ENCODE measurements around the gene SSH2. TPM values are rescaled to one million over a fixed set of nuclear protein-coding genes. Genes with fewer than 3 reads are reported as not detected.

SSH2 gene
- total and polyA plus RNA-seq, 4 donors: 7.5 to 14.1 (median 11.2) TPM

GRCh38 chr17:29589524-29590410 lies 340.3 kb downstream of the SSH2 start, which contains the start of gene GIT1:
Gene GIT1 (minus strand): TSS chr17:29589648. CDS start chr17:29589378, 270 bp downstream.
- Histone ChIP-seq H3K27me3 (ENCODE audit: control insufficient read depth in 4 of 4, insufficient read depth in 4 of 4, low read length in 3 of 4) (no peaks in the 10 kb centered on the region), H3K9me3 (ENCODE audit: control insufficient read depth in 4 of 4, low read length in 3 of 4) (no peaks in the 10 kb centered on the region), H3K4me1 (ENCODE audit: control insufficient read depth in 4 of 4, insufficient read depth in 4 of 4, low read length in 3 of 4) (peaks cover 6 to 61% (median 44%) of the 10 kb centered on the region in 4 donors), H3K27ac (ENCODE audit: low read depth in 1 of 2, low read length in 2 of 2) (peak within 1 kb of the TSS; percentile 64 to 72), H3K9ac (ENCODE audit: low read depth in 1 of 2, low read length in 2 of 2) (peak within 1 kb of the TSS in 1 of 2 donors; percentile 75), H3K36me3 (ENCODE audit: control insufficient read depth in 4 of 4, insufficient read depth in 3 of 4, low read depth in 1 of 4, low read length in 3 of 4) (no peaks in the 10 kb centered on the region), H3K4me3 (ENCODE audit: low read depth in 1 of 3, low read length in 3 of 3) (peak within 1 kb of the TSS; percentile 52 to 86 (median 79))
- TF ChIP-seq GABPA (IDR thresholded peaks at IDR 0.05 in 1 of 2, conservative IDR thresholded peaks at IDR 0.05 in 1 of 2): peak in 1 of 2 donors; percentile 14
- TF ChIP-seq CTCF (IDR thresholded peaks at IDR 0.05; ENCODE audit: low read depth, low read length, missing input control): no peak
- DNase-seq (ENCODE audit: low spot score): peak; percentile 76
- 10% methylated on average over 70 of the region's 70 CpGs for WGBS

GRCh38 chr17:29588562-29589411 lies 341.2 kb downstream of the SSH2 start:
- DNase-seq (ENCODE audit: low spot score): no peak
- Histone ChIP-seq H3K27me3 (ENCODE audit: control insufficient read depth in 4 of 4, insufficient read depth in 4 of 4, low read length in 3 of 4) (no peaks in the 10 kb centered on the region), H3K27ac (ENCODE audit: low read depth in 1 of 2, low read length in 2 of 2) (peak overlapping the region; percentile 64 to 72), H3K9ac (ENCODE audit: low read depth in 1 of 2, low read length in 2 of 2) (peak overlapping the region in 1 of 2 donors; percentile 75), H3K36me3 (ENCODE audit: control insufficient read depth in 4 of 4, insufficient read depth in 3 of 4, low read depth in 1 of 4, low read length in 3 of 4) (no peaks in the 10 kb centered on the region), H3K4me3 (ENCODE audit: low read depth in 1 of 3, low read length in 3 of 3) (peak overlapping the region; percentile 52 to 86 (median 79)), H3K4me1 (ENCODE audit: control insufficient read depth in 4 of 4, insufficient read depth in 4 of 4, low read length in 3 of 4) (peaks cover 4 to 57% (median 43%) of the 10 kb centered on the region in 4 donors), H3K9me3 (ENCODE audit: control insufficient read depth in 4 of 4, low read length in 3 of 4) (no peaks in the 10 kb centered on the region)
- WGBS: 1% methylated on average over 72 of the region's 72 CpGs
- TF ChIP-seq HNF4A (conservative IDR thresholded peaks at IDR 0.05) (no peak), EGR1 (IDR thresholded peaks at IDR 0.05; ENCODE audit: low read depth in 2 of 2) (peak in 1 of 2 donors; percentile 17)

GRCh38 chr17:29588017-29588561 lies 341.9 kb downstream of the SSH2 start:
- H3K4me3 ChIP-seq (ENCODE audit: low read depth in 1 of 3, low read length in 3 of 3): peak overlapping the region in 2 of 3 donors; percentile 52 to 86
- peaks cover 4 to 53% (median 41%) of the 10 kb centered on the region in 4 donors for H3K4me1 ChIP-seq (ENCODE audit: control insufficient read depth in 4 of 4, insufficient read depth in 4 of 4, low read length in 3 of 4)
- WGBS: 45% methylated on average over 8 of the region's 8 CpGs
- no peak for DNase-seq (ENCODE audit: low spot score)
- H3K36me3 ChIP-seq (ENCODE audit: control insufficient read depth in 4 of 4, insufficient read depth in 3 of 4, low read depth in 1 of 4, low read length in 3 of 4): no peaks in the 10 kb centered on the region
- H3K27ac ChIP-seq (ENCODE audit: low read depth in 1 of 2, low read length in 2 of 2): peak overlapping the region; percentile 64 to 72
- no peaks in the 10 kb centered on the region for H3K27me3 ChIP-seq (ENCODE audit: control insufficient read depth in 4 of 4, insufficient read depth in 4 of 4, low read length in 3 of 4)
- no peaks in the 10 kb centered on the region for H3K9me3 ChIP-seq (ENCODE audit: control insufficient read depth in 4 of 4, low read length in 3 of 4)
- H3K9ac ChIP-seq (ENCODE audit: low read depth in 1 of 2, low read length in 2 of 2): peak overlapping the region in 1 of 2 donors; percentile 75
- no peak for TF ChIP-seq RAD21 (IDR thresholded peaks at IDR 0.05)
- no peak for TF ChIP-seq FOXA1 (IDR thresholded peaks at IDR 0.05)
- TF ChIP-seq CTCF (IDR thresholded peaks at IDR 0.05; ENCODE audit: low read depth, low read length, missing input control): no peak
- no peak for TF ChIP-seq GABPA (IDR thresholded peaks at IDR 0.05 in 1 of 2, conservative IDR thresholded peaks at IDR 0.05 in 1 of 2)
- no peak for TF ChIP-seq SP1 (IDR thresholded peaks at IDR 0.05)
- TF ChIP-seq EGR1 (IDR thresholded peaks at IDR 0.05; ENCODE audit: low read depth in 2 of 2): no peak
- no peak for TF ChIP-seq MAX (IDR thresholded peaks at IDR 0.05)
- no peak for TF ChIP-seq YY1 (IDR thresholded peaks at IDR 0.05)
- TF ChIP-seq ZBTB33 (IDR thresholded peaks at IDR 0.05): no peak
- TF ChIP-seq NR2F2 (IDR thresholded peaks at IDR 0.05): no peak
- TF ChIP-seq RXRA (IDR thresholded peaks at IDR 0.05): no peak
- no peak for TF ChIP-seq HNF4A (conservative IDR thresholded peaks at IDR 0.05)
